Rectal smooth muscle tissue (tissue), 1 donor: Measurements from ENCODE around the gene CPE.

Experiments used
- H3K27ac ChIP-seq: one replicate; pipeline ENCODE4 v1.7.0; 2013; ENCODE audit warnings: low read depth, low read length, inconsistent platforms
- H3K27me3 ChIP-seq: one replicate; pipeline ENCODE4 v1.7.0; 2013; ENCODE audit warnings: low read length; ENCODE audit not compliant: control insufficient read depth, insufficient read depth
- H3K36me3 ChIP-seq: one replicate; pipeline ENCODE4 v1.7.0; 2013; ENCODE audit warnings: low read length; ENCODE audit not compliant: control insufficient read depth, insufficient read depth
- H3K4me1 ChIP-seq: one replicate; pipeline ENCODE4 v1.7.0; 2013; ENCODE audit warnings: low read length; ENCODE audit not compliant: control insufficient read depth, insufficient read depth
- H3K4me3 ChIP-seq: one replicate; pipeline ENCODE4 v1.7.0; 2013; ENCODE audit warnings: low read length
- H3K9ac ChIP-seq: one replicate; pipeline ENCODE4 v1.7.0; 2013; ENCODE audit warnings: low read length

Gene CPE

DNA sequence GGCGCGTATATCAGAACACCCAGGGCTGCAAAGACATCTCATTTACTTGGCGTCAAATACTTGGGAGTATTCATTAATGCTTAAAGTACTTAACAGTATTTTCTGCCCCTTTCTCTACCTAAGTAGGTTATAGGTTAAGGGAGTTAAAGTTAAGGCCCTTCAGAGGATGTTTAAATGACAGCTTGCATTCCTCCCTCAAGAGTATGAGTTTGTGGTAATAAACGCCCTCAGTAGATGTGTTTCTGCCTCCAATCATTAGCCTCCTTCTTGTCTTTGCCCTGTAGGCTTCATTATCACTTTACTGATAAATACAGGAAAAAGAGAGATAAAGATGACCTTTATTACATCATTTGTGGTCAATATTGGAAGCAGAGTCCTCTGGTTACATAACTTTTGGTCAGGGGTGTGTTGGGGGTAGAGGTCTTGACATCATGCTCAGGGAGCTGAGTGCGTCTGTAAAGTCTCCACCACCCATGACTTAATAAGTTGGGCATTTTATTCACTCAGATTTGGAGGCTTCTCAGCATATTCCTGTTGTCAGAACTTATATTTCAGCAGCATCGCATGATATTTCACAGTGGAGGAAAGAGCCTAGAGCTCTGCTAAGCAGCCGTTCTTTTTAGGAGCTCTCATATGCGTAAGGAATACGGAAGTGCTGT lies 145.9 kb downstream of the CPE start:
- Histone ChIP-seq H3K27ac (peak overlapping the region; percentile 14), H3K4me1 (peaks cover 2% of the 10 kb centered on the region), H3K9ac (no peak overlapping the region), H3K4me3 (no peak overlapping the region), H3K27me3 (no peaks in the 10 kb centered on the region), H3K36me3 (no peaks in the 10 kb centered on the region)

GRCh38 chr4:165532976-165533375 lies 154.2 kb downstream of the CPE start:
- Histone ChIP-seq H3K4me3 (no peak overlapping the region), H3K27me3 (no peaks in the 10 kb centered on the region), H3K9ac (no peak overlapping the region), H3K27ac (no peak overlapping the region), H3K36me3 (no peaks in the 10 kb centered on the region), H3K4me1 (no peaks in the 10 kb centered on the region)

DNA sequence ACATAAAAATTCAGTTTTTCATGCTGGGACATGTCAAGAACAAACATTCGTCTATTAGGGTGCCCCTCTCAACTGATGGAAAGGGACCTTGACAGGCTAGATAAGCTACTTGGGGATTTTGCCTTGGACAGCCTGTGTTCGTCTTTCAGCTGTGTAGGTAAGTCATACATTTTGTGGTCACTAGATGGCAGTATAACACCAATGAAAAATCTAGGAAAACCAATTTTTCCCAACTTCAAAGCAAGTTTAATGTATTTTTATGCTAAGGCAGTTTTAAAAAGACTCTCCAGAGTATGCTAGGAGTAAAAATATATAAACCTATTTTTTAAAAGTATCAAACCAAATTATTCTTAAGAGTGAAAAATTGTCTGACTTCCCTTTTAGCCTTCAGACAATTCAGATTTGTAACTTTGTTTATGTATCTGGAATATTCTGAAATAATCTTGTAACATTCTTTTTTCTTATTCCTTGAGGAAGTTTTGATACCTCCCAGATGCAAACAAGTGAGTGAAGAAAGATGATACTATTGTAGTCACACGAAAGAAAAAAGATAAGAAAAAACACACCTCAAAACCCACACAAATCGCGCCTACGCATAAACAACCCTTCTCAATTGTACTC lies 158.3 kb downstream of the CPE start:
- no peak overlapping the region for H3K4me3 ChIP-seq
- no peaks in the 10 kb centered on the region for H3K4me1 ChIP-seq
- no peaks in the 10 kb centered on the region for H3K36me3 ChIP-seq
- H3K27me3 ChIP-seq: no peaks in the 10 kb centered on the region
- H3K27ac ChIP-seq: no peak overlapping the region
- H3K9ac ChIP-seq: no peak overlapping the region

DNA sequence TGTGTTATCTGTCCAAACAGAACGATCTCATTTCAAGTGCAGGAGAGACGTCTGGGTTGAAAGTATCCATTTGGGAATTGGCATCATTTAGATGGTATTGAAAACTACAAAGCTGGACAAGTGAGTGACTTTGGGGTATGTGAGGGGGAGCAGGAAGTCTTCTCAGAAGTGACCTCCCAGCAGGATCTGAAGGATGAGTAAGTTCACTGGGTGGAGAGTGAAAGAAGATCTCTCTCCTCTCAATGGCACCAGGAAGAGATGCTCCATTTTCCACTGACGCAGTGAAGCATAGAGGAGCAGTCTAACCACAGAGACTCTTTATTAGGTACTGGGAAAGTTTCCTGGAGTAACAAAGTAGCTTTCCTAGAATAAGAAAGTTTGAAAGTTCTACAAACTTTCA lies 161.0 kb downstream of the CPE start:
- Histone ChIP-seq H3K4me3 (no peak overlapping the region), H3K27ac (no peak overlapping the region), H3K4me1 (no peaks in the 10 kb centered on the region), H3K27me3 (no peaks in the 10 kb centered on the region), H3K36me3 (no peaks in the 10 kb centered on the region), H3K9ac (no peak overlapping the region)

DNA sequence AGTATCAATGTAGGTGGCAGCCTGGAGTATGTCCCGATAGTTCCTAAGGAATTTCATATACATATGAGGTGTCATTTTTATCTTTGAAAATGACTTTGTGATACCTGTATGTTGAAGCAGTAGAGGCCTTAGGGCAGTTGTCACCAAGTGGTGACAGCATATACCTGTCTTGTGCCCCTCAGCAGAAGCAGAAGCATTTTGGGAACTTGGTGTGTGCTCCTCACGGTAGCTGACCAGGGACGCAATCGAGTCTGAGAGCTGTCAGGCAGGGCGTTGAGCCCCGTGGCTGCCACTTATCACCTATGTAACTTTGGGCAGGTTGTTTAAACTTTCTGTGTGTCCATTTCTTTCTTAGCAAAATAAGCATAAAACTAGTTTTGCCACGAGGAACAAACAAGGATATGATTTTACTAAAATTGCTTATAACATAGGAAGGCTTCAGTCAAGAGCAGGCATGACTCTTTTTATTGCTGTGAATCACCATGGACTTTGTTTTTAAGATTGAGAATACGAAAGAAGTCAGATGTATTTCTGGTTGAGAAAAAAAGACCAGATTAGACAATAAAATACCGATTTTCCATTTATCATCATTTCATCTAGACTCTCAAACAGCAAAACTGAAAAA lies 161.5 kb downstream of the CPE start:
- Histone ChIP-seq H3K36me3 (no peaks in the 10 kb centered on the region), H3K27me3 (no peaks in the 10 kb centered on the region), H3K4me3 (no peak overlapping the region), H3K27ac (no peak overlapping the region), H3K9ac (no peak overlapping the region), H3K4me1 (no peaks in the 10 kb centered on the region)

DNA sequence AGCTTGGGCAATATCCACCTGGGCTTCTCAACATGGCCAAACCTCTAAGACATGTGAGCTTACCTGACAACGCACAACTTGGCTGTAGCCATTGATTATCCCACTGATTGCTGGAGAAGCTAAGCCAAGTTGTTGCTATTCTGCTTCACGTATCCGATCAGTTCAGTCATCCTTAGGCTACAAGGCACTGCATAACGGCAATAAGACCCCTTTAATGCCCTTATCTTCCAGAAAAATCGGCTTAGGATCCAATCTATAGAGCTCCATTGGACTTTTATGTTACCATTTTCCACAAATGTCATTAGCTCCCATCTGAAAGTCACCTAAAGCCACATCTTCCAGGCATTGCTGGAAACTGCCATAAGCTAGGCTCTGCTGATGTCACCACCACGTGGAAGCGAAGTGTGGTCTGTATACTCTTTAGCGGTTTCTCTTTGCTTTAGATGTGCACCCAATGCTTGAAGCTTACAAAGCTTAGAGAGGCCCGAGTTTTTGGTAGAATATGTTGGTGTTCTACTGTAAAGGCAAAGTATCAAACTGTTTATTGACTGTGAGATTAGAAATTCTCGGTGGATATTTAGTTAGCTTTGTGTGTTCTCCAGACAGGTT lies 163.1 kb downstream of the CPE start:
- Histone ChIP-seq H3K4me1 (no peaks in the 10 kb centered on the region), H3K9ac (no peak overlapping the region), H3K4me3 (no peak overlapping the region), H3K27me3 (no peaks in the 10 kb centered on the region), H3K27ac (no peak overlapping the region), H3K36me3 (no peaks in the 10 kb centered on the region)

GRCh38 chr4:165542476-165542875 lies 163.7 kb downstream of the CPE start:
- Histone ChIP-seq H3K36me3 (no peaks in the 10 kb centered on the region), H3K27me3 (no peaks in the 10 kb centered on the region), H3K9ac (no peak overlapping the region), H3K27ac (no peak overlapping the region), H3K4me3 (no peak overlapping the region), H3K4me1 (no peaks in the 10 kb centered on the region)
